Activated naive CD4-positive, alpha-beta T cell treated with anti-CD3 and anti-CD28 coated beads, Interleukin-2, amount 10 ng/mL, durations not matched to agents 7 days and 5 days (primary cell): ENCODE results near the gene CBLL2.

Experiments used
- CTCF ChIA-PET: fragments of 350-600 bp; sonication (Branson Sonifier 250); formaldehyde crosslinking; loops from one replicate; lab custom pipeline; 2021; ENCODE audit warnings: antibody characterized with exemption; lab: Charles Lee
- DNase-seq: peaks from one replicate; pipeline ENCODE4 v3.0.0-alpha.2; 2020
- H3K27ac Mint-ChIP-seq: one replicate; pipeline ENCODE4 v1.8.0; 2021; ENCODE audit warnings: mild to moderate bottlenecking, moderate library complexity, mixed read lengths
- H3K27me3 Mint-ChIP-seq: one replicate; pipeline ENCODE4 v1.8.0; 2021; ENCODE audit warnings: mild to moderate bottlenecking, mixed read lengths
- H3K36me3 Mint-ChIP-seq: one replicate; pipeline ENCODE4 v1.8.0; 2021; ENCODE audit warnings: mixed read lengths
- H3K4me1 Mint-ChIP-seq: one replicate; pipeline ENCODE4 v1.8.0; 2021; ENCODE audit warnings: mixed read lengths
- H3K4me3 Mint-ChIP-seq: one replicate; pipeline ENCODE4 v1.8.0; 2021; ENCODE audit warnings: mild to moderate bottlenecking, moderate library complexity, mixed read lengths
- H3K9me3 Mint-ChIP-seq: one replicate; pipeline ENCODE4 v1.8.0; 2021; ENCODE audit warnings: mixed read lengths

Gene CBLL2

GRCh38 chrX:22314211-22314610 is 41.5 kb downstream of the CBLL2 start:
- DNase-seq, result no peak

DNA sequence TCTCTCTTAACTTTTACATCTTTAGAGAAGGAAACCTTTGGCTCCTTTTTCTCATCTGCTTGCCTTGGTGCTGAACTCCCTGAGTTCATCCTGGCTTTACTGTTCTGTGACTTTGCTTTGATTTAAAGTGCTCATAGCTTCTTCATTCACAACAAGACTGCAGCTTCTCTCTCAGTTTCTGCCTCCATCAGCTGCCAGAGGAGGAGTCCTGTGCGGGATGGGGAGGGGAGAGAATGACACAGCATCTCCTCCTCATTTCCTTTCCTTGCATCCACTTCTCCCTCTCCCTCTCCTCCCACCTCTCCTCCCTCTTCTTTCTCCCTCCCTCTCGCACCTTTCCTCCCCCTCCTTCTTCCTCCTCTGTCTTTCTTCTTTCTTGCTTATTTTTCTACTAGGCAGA is 42.0 kb downstream of the CBLL2 start:
- CTCF ChIA-PET, result no interaction called here
- no peak for DNase-seq
- H3K27me3 Mint-ChIP-seq, result no peaks in the 10 kb centered on the region
- H3K4me1 Mint-ChIP-seq, result no peaks in the 10 kb centered on the region
- H3K36me3 Mint-ChIP-seq, result no peaks in the 10 kb centered on the region
- no peak overlapping the region for H3K27ac Mint-ChIP-seq
- H3K4me3 Mint-ChIP-seq, result no peak overlapping the region
- H3K9me3 Mint-ChIP-seq, result no peaks in the 10 kb centered on the region

More at GRCh38 chrX:22314211-22314610, 41.5 kb downstream of the CBLL2 start:
- Mint-ChIP-seq H3K27ac (no peak overlapping the region), H3K36me3 (no peaks in the 10 kb centered on the region), H3K27me3 (no peaks in the 10 kb centered on the region), H3K9me3 (no peaks in the 10 kb centered on the region), H3K4me1 (no peaks in the 10 kb centered on the region), H3K4me3 (no peak overlapping the region)
- CTCF ChIA-PET, result no interaction called here

- Mint-ChIP-seq H3K9me3 (no peaks in the 10 kb centered on the region), H3K27ac (no peak overlapping the region), H3K4me3 (no peak overlapping the region), H3K27me3 (no peaks in the 10 kb centered on the region), H3K36me3 (no peaks in the 10 kb centered on the region), H3K4me1 (no peaks in the 10 kb centered on the region)
- CTCF ChIA-PET, result no interaction called here
- DNase-seq, result no peak
Observed at GRCh38 chrX:22315151-22315550, 42.4 kb downstream of the CBLL2 start.

GRCh38 chrX:22320236-22320873 is 47.6 kb downstream of the CBLL2 start:
- no peak overlapping the region for H3K27ac Mint-ChIP-seq
- H3K4me1 Mint-ChIP-seq, result no peaks in the 10 kb centered on the region
- CTCF ChIA-PET, result no interaction called here
- no peaks in the 10 kb centered on the region for H3K27me3 Mint-ChIP-seq
- H3K4me3 Mint-ChIP-seq, result no peak overlapping the region
- H3K9me3 Mint-ChIP-seq, result no peaks in the 10 kb centered on the region
- no peaks in the 10 kb centered on the region for H3K36me3 Mint-ChIP-seq
- DNase-seq, result no peak

DNA sequence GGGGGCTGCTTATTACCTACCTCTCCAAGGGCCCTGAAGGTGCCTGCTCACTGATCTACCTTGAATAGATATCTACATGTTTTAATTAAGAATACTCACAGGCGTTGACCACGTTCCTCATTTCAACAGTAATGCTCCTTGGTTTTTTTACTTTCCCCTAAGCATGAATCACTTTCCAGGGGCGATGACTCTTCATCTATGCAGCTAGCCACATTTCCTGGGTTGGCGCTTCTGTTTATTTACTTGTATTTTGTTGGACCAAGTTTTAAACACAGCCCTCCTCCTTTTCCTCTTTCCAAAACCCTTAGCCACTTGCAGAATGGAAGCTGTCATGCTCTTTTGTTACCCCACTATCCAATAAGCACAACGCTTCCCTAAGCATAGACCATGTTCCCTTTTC is 50.8 kb downstream of the CBLL2 start:
- no peak for DNase-seq
- no peaks in the 10 kb centered on the region for H3K4me1 Mint-ChIP-seq
- H3K27me3 Mint-ChIP-seq, result no peaks in the 10 kb centered on the region
- CTCF ChIA-PET, result no interaction called here
- no peaks in the 10 kb centered on the region for H3K9me3 Mint-ChIP-seq
- H3K27ac Mint-ChIP-seq, result no peak overlapping the region
- no peak overlapping the region for H3K4me3 Mint-ChIP-seq
- H3K36me3 Mint-ChIP-seq, result no peaks in the 10 kb centered on the region
